ENCODE measurements around the gene FRMPD1. TPM values are rescaled to one million over a fixed set of nuclear protein-coding genes. Genes with fewer than 3 reads are reported as not detected.

The FRMPD1 gene
- polyA plus RNA-seq, 1 donor from 2014 or later = 0.35 TPM

Other genes with a start within 250 kb of the FRMPD1 start
- 128 and 137 TPM in 2 replicates for gene GRHPR, start 228.3 kb upstream of the FRMPD1 start, polyA plus RNA-seq
- 21.0 and 23.6 TPM in 2 replicates for gene ZBTB5, start 185.5 kb upstream of the FRMPD1 start, polyA plus RNA-seq
- gene POLR1E, start 165.0 kb upstream of the FRMPD1 start, polyA plus RNA-seq = 15.9 and 19.1 TPM in 2 replicates
- gene FBXO10, start 74.6 kb upstream of the FRMPD1 start, polyA plus RNA-seq = 13.8 and 16.0 TPM in 2 replicates
- gene TOMM5, start 58.4 kb upstream of the FRMPD1 start, polyA plus RNA-seq = 239 and 262 TPM in 2 replicates
- 5.3 and 11.2 TPM in 2 replicates for gene TRMT10B, start 102.9 kb downstream of the FRMPD1 start, polyA plus RNA-seq
- gene EXOSC3, start 134.1 kb downstream of the FRMPD1 start, polyA plus RNA-seq = 40.7 and 46.4 TPM in 2 replicates
- 15.2 and 23.3 TPM in 2 replicates for gene DCAF10, start 149.8 kb downstream of the FRMPD1 start, polyA plus RNA-seq